HL-60/S4 (cell line): ENCODE data around the gene ZNF664.

Source experiments
- in situ Hi-C: fragments of 300-500 bp; cut with MboI; formaldehyde crosslinking; loops from 2 replicates; pipeline ENCODE4 v1.14.3; 2022; ENCODE audit warnings: low sequenced_read_pairs

Gene ZNF664

DNA sequence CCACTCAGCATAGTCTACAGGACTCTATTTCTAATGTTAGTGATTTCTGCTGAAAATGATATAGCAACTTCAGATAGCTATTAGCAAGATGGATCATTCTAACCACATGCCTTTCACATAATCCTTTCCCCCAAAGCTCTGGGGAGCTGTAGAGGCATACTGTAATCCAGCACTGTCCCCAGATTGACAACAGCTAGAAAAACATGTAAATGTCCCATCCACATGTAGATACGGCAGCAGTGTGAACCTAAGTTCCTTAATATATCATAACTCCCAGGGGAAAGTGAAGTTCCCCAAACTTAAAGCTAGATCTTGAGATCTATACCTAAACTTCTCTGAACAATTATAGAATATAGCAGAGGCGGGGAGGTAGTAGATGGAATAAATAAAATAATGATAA lies 14.0 kb downstream of the ZNF664 start:
- in situ Hi-C loops, result no loop called here

DNA sequence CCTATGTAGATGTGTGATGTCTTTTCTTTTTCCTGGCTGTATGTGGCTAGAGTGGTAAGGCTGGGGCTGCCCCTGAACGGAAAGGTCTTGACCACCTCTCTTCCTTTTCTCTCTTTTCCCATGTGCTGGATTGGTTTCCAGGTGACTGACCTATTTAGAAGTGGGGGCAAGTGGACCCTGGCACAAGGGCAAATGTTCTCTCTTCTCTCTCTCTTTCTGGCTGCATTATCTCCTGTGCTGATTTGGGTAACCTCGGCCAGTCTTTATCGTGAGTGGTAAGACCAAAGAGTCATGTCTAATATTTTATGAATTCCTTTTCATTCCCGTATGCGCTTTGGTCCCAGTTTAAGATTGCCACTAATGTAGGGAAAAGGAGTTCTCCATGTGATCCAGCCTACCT lies 16.2 kb downstream of the ZNF664 start:
- in situ Hi-C loops, result no loop called here

DNA sequence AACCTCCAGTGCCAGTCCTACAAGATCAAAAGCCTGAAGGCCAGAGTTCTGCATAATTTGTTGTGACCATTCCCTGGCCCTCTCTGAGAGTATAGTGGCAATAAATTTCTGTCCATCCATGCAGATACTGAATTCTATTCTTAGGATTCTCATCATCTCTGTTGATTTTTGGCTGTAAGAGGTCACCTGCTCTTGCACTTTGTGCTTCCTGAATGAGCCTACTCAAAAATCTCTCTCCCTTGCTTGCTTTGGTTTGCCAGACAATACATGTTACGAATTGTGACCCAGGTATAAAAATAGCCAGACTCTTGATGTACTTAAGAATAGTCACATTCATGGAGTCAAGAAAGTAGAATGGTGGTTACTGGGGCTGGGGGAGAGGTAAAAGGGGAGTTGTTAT lies 16.7 kb downstream of the ZNF664 start:
- in situ Hi-C loops, result no loop called here

DNA sequence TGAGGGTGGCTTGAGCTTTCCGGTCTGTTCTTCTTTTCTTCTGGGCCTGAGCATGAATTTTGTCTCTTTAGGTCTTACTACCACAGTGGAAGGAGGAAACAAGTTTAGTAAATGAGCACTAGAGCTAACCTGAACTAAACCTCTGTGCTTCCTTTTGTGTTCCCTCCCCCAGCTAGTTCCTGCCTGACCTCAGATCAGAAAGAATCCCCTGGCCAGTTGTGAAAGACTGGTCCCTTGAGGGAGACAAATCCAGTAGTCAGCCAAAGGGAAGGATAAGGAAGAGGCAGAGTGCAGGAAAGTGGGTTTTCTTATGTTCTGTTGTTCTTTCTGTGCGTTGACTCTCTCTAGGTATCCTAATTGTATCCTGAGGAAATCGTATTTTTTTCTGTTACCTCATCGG lies 17.5 kb downstream of the ZNF664 start:
- in situ Hi-C loops, result no loop called here

DNA sequence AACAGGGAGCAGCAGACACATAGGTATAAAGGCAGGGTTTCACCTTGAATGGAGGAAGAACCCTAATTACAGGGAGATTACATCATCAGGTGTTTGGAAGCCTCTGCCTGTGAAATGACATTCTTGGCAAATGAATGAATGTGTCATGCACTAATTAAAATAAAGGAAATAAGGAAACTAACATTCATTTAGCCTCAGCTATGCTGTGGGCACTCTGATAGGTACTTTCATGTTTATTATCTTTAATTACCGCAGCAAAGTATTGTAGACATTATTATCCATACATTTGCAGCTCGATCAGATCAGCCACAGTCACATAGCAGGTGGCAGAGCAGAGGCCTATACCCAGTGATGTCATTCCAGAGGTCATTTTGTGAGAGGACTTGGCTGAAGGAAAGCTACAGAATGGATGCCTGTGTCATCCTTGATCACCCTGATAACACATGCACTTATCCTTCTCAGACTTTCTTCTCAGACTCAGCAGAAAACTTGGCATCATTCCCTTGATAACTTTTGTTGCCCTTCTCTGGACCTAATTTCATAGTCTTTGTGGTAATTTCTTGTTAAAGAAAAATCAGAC lies 18.4 kb downstream of the ZNF664 start:
- in situ Hi-C loops, result no loop called here

DNA sequence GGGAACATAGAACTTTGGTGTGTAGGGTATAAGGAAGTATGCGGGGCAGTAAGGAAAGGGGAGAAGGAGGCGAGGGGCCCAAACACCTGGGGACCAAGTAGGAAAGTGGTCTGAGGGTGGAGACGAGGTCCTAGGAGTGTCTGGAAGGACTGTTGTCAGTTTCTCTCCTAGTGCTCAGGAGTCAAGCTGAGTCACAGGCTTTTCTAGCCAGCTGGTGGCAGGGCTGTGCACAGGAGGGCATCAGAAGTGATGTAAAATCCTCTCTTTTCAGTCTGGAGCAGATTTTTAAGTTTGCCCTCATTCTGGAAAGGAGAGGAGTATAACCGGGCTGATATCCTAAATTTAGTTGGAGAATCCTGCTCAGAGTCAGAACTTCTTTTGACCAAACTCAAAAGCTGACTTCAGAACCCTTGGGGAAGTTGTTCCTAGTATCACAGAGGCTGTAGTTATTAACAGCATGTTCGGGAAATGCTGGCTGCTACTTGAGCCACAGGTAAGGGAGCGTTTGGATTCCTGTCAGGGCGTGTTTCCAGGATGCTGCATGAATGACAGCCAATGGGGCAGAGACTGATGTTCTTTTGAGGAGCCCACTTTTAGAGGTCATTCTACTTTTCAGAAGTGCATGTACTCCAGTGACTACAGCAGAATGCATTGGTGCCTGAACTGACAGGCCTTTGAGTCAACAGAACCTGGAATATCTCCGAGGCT lies 19.3 kb downstream of the ZNF664 start:
- in situ Hi-C loops, result no loop called here

DNA sequence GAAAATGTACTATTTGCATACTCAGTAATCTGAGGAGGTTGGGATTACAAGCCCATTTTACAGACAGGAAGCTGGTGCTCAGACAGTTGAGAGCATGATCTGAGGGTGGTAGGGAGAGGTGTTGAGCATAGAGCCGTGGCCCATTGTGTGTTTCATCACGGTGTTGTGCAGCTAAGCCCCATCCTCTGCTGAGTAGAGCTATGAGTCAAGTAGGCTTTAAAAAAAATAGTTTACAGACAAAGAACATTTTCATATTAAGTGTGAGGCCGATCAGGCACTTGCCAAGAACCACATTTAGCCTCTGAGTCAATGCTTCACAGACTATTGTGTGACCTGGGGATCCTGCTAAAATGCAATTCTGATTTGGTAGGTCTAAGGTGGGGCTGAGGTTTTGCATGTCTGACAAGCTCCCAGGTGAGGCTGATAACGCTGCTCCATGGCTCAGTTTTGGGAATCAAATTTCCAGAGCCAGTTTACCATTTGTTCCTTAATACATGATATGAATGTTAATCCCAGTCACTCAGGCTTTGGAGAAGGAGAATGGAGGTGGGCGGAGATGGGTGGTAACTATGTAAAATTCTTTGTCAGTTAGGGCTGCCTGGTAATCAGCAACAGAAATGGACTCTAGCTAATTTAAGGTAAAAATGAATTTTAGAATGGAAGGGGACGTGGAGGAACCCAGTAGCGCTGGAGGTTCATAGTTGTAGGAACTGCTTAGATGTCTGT lies 22.2 kb downstream of the ZNF664 start:
- in situ Hi-C loops, result no loop called here

DNA sequence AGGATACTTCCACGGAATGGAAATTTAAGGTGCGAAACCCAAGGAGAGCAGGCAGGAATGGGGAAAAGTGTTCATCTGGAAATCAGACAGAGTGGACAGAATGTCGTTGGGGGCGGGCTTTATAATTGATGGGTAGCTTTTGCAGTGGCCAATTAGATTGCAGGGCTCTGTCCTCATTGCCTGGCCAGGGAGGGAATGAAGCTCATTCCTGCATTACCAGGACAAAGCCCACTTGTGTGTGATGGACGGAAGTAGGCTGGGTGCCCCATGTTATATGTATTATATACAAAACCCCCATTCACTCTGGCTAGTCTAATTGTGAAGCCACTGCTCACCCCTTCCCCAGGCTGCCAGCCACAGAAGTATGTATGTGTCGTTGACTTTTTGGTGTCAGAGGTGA lies 23.6 kb downstream of the ZNF664 start:
- in situ Hi-C loops, result no loop called here

DNA sequence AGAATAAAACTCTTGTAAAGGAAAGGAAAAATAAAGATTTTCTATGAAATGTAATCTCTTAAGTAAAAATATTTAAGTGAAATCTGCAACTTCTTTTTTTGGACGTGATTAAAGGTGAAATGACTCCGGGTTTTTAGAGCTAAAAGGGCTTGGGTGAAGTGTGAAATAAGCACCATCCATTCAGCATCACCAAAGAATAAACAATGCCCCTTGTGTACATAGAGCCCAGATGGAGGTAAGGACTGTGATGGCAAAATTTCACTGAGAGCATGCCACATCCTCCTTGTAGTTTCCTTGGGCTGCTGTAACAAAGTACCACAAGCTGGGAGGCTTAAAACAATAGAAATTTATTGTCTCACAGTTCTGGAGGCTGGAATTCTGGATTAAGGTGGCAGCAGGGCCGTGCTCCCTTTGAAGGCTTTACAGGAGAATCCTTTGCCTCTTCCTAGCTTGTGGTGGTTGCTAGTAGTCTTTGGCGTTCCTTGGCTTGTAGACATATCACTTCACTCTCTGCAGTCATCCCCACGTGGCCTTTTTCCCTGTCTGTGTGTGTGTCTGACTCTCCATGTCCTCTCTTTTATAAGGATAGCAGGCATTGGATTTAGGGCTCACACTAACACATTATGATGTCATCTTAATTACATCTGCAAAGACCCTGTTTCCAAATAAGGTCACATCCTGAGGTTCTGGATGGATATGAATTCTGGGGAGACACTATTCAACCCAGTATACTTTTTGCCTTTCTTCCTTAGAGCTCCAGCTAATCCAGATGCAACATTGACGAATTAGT lies 24.2 kb downstream of the ZNF664 start:
- in situ Hi-C loops, result no loop called here

DNA sequence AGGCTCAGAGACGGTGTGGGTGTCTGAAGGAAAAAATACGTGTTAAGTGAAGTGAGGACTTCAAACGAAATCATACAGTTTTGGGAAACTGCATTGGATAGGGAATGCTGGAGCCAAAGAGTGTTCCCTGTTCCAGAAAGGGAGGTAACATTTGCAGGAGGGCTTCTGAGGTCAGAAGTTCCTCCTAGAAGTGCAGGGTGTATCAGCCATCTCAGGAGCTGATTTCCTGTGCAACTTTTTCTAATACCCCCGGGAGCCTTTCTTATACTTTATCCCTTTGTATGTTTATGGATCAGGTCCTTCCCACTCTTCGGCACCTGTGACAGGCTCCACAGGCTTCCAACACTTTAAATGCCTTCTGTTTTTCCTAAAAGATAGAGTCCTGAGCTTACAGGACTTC lies 24.9 kb downstream of the ZNF664 start:
- in situ Hi-C loops, result no loop called here

DNA sequence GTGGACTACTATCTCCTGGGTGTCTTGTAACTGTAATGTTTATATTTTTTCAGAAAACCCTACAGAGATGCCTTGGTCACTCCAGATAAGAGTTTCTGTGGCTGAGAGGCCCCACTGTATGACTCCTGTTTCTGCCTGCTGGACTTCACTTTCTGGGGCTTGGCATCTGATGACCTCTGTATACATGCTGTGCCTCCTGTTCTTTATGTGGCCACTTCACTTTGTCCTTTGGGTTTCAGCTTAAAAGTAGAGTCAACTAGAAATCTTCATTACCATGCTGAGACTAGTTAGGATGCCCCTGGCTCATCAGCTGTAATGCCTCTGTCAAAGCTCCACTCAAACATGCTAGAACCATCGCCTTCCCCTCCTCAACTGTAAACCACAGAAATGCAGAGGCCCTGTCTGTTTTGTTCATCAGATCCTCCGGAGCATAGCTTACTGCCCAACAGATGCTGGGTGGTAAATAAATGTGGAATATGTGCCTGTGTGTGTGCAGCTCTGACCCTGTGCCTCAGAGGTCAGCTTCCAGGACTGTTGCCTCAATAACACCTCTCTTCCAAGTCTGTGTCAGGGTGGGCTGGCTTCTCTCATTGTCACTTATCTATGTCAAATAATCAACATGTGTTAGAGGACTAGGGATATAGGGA lies 25.5 kb downstream of the ZNF664 start:
- in situ Hi-C loops, result no loop called here

DNA sequence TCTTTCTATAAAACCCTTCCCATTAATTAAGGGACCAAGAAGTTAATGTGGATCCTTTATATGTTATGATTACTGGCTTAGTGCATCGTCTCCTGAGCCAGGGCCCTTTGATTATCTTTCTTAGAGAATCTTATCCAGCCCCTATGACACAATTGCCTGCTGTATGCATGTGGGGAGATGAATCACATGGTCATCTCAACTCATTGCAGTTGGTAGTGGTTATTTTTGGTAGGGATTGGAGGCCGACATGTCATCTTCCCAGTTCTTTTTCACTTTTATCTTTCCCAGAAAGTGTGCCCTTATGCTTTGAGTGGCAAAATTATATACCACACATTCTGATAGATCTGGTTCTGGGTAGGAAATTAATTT lies 26.0 kb downstream of the ZNF664 start:
- in situ Hi-C loops, result no loop called here

DNA sequence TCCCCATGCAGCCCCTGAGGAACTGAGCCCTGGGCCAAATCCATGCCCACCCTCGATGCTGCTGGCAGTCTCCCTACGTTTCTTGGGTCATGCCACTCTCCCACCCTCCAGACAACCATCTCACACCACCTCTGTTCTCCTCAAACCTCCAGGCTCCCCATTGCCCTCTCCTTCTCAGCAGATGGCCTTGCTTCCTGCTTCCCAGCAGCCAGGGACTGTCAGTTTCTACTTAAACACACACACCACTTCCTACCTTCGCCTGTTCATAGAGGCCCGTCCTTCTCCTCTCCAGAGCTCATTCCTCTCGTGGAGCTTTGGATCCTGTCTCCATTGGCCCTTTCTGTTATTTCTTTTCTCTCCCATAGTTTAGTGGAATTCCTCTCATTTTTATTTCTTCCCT lies 27.1 kb downstream of the ZNF664 start:
- in situ Hi-C loops, result no loop called here

DNA sequence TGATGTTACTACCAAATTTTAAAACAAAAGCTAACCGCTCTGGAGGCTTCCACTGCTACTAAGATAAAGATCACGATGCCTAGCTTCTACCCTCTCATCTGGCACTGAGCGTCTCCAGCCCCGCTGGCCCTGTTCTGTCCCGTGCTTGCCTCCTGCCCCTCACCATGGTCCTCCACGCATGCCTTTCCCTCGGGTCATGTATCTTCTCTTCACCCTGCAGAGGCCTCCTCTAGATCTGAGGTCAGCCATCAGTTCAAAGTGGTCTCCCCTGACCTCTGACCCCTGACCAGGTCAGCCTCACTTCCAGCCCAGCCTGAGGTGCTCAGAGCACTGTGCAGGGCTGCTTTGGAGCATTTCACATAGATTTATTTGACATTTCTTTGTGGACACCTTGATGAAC lies 28.3 kb downstream of the ZNF664 start:
- in situ Hi-C loops, result no loop called here

DNA sequence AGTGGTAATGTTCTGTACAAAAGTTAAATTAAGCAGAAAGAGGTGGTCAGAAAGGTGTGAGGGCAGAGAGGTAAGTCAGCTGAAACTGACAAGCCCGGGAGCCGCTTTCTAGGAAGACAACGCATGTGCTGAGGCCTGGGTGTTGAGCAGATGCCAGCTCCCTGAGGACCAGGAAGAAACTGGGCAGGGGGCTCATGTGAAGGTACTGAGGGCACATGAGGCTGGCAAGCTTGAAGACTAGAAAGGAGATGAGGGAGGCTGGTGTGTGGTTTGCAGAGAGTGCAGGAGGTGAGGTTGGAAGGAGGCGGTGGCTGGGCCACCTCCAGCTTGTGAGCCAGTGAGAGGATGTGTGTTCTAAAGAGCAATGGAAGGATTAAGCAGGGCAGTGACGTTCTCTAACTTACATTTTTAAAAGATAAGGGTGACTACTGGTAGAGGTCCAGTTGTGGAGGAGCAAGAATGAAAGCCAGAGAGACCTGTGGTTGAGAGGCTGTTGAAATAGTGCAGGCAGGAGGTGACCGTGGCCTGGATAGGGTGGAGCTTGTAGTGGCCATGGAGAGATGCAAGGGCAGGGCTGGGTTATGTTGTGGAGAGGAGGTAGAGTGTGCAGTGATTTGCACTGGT lies 29.1 kb downstream of the ZNF664 start:
- in situ Hi-C loops, result no loop called here

DNA sequence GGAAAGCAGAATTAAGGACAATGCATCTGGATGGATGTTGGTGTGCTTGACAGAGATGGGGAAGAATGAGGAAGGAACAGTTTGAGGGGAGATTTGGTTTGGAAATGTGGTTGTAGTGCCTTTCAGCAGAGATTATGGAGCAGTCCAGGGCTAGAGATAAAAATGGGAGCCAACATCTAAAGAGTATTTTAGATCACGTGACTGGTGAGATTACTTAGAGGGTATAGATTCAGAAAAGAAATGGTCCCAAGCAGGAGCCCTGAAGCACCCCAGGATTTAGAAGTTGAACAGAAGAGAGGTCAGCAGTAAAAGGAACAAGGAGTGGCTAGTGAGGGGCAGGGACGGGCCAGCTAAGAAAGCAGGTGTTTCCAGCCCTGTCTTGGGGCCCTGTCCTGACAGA lies 29.6 kb downstream of the ZNF664 start:
- in situ Hi-C loops, result no loop called here

DNA sequence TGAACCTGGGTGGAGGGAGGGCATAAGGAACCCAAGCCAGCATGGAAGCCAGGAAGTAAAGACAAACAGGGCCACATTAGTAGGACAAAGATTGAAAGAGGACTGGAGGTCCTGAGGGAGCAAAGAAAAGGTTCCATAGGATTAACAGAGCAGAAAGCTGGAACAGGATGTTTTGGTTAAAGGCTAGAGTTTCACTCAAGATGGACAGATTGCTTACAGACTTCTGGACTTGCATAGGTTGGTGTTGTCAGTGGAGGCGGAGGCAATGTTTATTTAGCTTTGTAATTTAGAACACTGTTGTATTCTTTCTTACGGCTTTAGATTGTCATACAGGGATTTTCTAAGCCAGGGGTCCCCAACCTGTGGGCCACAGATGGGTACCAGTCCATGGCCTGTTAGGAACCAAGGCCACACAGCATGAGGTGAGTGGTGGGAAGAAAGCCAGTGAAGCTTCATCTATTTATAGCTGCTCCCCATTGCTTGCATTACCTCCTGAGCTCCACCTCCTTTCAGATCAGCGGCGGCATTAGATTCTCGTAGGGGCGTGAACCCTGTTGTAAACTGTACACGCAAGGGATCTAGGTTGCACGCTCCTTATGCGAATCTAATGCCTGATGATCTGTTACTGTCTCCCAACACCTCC lies 31.3 kb downstream of the ZNF664 start:
- in situ Hi-C loops, result no loop called here

DNA sequence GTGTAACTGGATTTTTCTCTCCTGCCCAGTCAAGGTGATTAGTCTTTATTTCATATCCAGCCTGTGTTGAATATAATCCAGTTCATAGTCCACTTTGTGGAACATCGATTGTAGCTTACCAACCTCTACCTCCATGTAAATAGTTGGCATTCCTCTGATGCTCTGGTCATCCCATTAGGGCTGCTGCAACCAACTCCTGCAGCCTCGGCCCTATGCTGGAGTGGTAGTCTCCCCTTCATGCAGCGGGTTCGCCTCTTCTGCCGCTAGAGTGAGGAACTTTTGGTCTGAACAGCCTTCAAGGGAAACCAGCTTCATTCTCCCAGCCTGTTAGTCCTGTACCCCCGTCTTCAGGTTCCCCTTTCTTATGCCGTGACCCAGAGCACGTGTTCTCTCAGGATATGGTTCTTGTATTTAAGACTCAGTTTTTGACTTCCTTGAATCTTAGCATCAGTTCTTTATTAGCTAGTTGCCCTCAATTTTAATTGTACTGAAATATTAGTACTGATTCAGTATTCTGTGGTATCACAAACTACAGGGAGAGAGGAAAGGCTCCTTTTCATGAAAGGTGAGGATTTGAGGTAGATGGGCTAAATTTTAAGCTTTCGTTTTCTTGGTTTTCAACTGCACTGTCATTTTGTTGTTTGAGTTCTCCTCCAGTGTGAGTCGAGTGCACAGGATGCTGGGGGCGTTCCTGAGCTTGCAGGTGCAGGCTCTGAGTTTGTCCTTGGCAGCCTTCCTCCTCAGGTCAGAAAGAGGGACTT lies 33.2 kb downstream of the ZNF664 start:
- in situ Hi-C loops, result no loop called here
